ENCODE data around the gene MAPK4.

Gene MAPK4

GRCh38 chr18:50578651-50579050 is 18.8 kb downstream of the MAPK4 start:
- no peaks in the 10 kb centered on the region for H3K9me2 ChIP-seq (ENCODE audit: low read depth, low read length)
- H3K36me3 ChIP-seq (ENCODE audit: insufficient read depth, low read length) = no peaks in the 10 kb centered on the region; the same call in 1 of the 2 replicates
- no peak for TF ChIP-seq EZH2 (IDR thresholded peaks at IDR 0.05; ENCODE audit: borderline replicate concordance, low read length)
- TF ChIP-seq CTCF (IDR thresholded peaks at IDR 0.05; ENCODE audit: low read length) = no peak
- no peak overlapping the region for H3K4me3 ChIP-seq (ENCODE audit: low read depth, low read length, poor library complexity, severe bottlenecking)
- H2AFZ ChIP-seq (ENCODE audit: low read length) = no peak overlapping the region
- H4K20me1 ChIP-seq (ENCODE audit: insufficient read depth, low read length) = no peaks in the 10 kb centered on the region
- H3K9ac ChIP-seq (ENCODE audit: low read length) = no peak overlapping the region
- H3K27ac ChIP-seq (ENCODE audit: low read depth, low read length, poor library complexity, severe bottlenecking) = no peak overlapping the region
- H3K4me2 ChIP-seq (ENCODE audit: low read length) = no peak overlapping the region
- no peaks in the 10 kb centered on the region for H3K9me3 ChIP-seq (ENCODE audit: low read length)
- H3K79me2 ChIP-seq (ENCODE audit: insufficient read depth, low read length) = no peaks in the 10 kb centered on the region
- H3K4me1 ChIP-seq (ENCODE audit: insufficient read depth, low read length, severe bottlenecking) = no peaks in the 10 kb centered on the region
- no peaks in the 10 kb centered on the region; the same call in 1 of the 2 replicates for H3K27me3 ChIP-seq (ENCODE audit: insufficient read depth, low read length)
- H3F3A ChIP-seq (ENCODE audit: insufficient read depth, low read length) = no peaks in the 10 kb centered on the region

- H3K4me3 ChIP-seq (ENCODE audit: low read depth, low read length, poor library complexity, severe bottlenecking) = no peak overlapping the region
- no peaks in the 10 kb centered on the region for H3K9me3 ChIP-seq (ENCODE audit: low read length)
- no peaks in the 10 kb centered on the region for H3K9me2 ChIP-seq (ENCODE audit: low read depth, low read length)
- TF ChIP-seq EZH2 (IDR thresholded peaks at IDR 0.05; ENCODE audit: borderline replicate concordance, low read length) (no peak), CTCF (IDR thresholded peaks at IDR 0.05; ENCODE audit: low read length) (no peak)
- no peak overlapping the region for H3K9ac ChIP-seq (ENCODE audit: low read length)
- no peak overlapping the region for H3K27ac ChIP-seq (ENCODE audit: low read depth, low read length, poor library complexity, severe bottlenecking)
- H4K20me1 ChIP-seq (ENCODE audit: insufficient read depth, low read length) = no peaks in the 10 kb centered on the region
- H3K36me3 ChIP-seq (ENCODE audit: insufficient read depth, low read length) = no peaks in the 10 kb centered on the region; the same call in 1 of the 2 replicates
- no peaks in the 10 kb centered on the region; the same call in 1 of the 2 replicates for H3K27me3 ChIP-seq (ENCODE audit: insufficient read depth, low read length)
- H3F3A ChIP-seq (ENCODE audit: insufficient read depth, low read length) = no peaks in the 10 kb centered on the region
- H3K4me2 ChIP-seq (ENCODE audit: low read length) = no peak overlapping the region
- no peaks in the 10 kb centered on the region for H3K4me1 ChIP-seq (ENCODE audit: insufficient read depth, low read length, severe bottlenecking)
- no peaks in the 10 kb centered on the region for H3K79me2 ChIP-seq (ENCODE audit: insufficient read depth, low read length)
- H2AFZ ChIP-seq (ENCODE audit: low read length) = no peak overlapping the region
These were observed 19.3 kb downstream of the MAPK4 start for GRCh38 chr18:50579061-50579774.

- H3K4me3 ChIP-seq (ENCODE audit: low read depth, low read length, poor library complexity, severe bottlenecking) = no peak overlapping the region
- 0 out of 2 replicates have a peak, but pooled peaks cover 2% of the 10 kb centered on the region for H3K9me3 ChIP-seq (ENCODE audit: low read length)
- no peak overlapping the region for H2AFZ ChIP-seq (ENCODE audit: low read length)
- no peaks in the 10 kb centered on the region for H3K9me2 ChIP-seq (ENCODE audit: low read depth, low read length)
- H3K79me2 ChIP-seq (ENCODE audit: insufficient read depth, low read length) = no peaks in the 10 kb centered on the region
- no peaks in the 10 kb centered on the region for H3K4me1 ChIP-seq (ENCODE audit: insufficient read depth, low read length, severe bottlenecking)
- TF ChIP-seq CTCF (IDR thresholded peaks at IDR 0.05; ENCODE audit: low read length) (no peak), EZH2 (IDR thresholded peaks at IDR 0.05; ENCODE audit: borderline replicate concordance, low read length) (no peak)
- no peaks in the 10 kb centered on the region for H3K27me3 ChIP-seq (ENCODE audit: insufficient read depth, low read length)
- H3F3A ChIP-seq (ENCODE audit: insufficient read depth, low read length) = no peaks in the 10 kb centered on the region
- no peaks in the 10 kb centered on the region; the same call in 1 of the 2 replicates for H3K36me3 ChIP-seq (ENCODE audit: insufficient read depth, low read length)
- H3K27ac ChIP-seq (ENCODE audit: low read depth, low read length, poor library complexity, severe bottlenecking) = no peak overlapping the region
- H4K20me1 ChIP-seq (ENCODE audit: insufficient read depth, low read length) = no peaks in the 10 kb centered on the region
- no peak overlapping the region for H3K9ac ChIP-seq (ENCODE audit: low read length)
- H3K4me2 ChIP-seq (ENCODE audit: low read length) = no peak overlapping the region
These were observed 21.6 kb downstream of the MAPK4 start for GRCh38 chr18:50581517-50581916.
